HG02588 (cell line): ENCODE data around the gene EPN2.
A peak's percentile ranks its signal among the peaks of the same experiment; 100 is the strongest.

ENCODE experiments used
- ATAC-seq: cut with Tn5 transposase; IDR thresholded peaks from one replicate; pipeline ENCODE4 v1.9.1; 2021; ENCODE audit warnings: mild to moderate bottlenecking, moderate library complexity; ENCODE audit not compliant: unreplicated experiment

Gene EPN2

DNA sequence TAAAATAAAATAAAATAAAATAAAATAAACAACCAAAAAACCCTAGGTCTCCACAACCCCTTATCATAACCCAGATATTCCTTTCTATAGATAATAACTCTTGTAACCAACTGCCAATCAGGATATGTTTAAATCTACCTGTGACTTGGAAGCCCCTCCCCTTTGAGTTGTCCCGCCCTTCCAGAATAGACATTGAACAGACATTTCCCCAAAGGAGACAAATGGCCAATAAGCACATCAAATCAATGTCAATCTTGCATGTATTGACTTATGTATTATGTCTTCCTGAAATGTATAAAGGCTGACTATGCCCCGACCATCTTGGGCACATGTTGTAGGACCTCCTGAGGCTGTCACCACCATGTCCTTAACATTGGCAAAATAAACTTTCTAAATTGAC lies 139.6 kb downstream of the EPN2 start:
- no peak for ATAC-seq

DNA sequence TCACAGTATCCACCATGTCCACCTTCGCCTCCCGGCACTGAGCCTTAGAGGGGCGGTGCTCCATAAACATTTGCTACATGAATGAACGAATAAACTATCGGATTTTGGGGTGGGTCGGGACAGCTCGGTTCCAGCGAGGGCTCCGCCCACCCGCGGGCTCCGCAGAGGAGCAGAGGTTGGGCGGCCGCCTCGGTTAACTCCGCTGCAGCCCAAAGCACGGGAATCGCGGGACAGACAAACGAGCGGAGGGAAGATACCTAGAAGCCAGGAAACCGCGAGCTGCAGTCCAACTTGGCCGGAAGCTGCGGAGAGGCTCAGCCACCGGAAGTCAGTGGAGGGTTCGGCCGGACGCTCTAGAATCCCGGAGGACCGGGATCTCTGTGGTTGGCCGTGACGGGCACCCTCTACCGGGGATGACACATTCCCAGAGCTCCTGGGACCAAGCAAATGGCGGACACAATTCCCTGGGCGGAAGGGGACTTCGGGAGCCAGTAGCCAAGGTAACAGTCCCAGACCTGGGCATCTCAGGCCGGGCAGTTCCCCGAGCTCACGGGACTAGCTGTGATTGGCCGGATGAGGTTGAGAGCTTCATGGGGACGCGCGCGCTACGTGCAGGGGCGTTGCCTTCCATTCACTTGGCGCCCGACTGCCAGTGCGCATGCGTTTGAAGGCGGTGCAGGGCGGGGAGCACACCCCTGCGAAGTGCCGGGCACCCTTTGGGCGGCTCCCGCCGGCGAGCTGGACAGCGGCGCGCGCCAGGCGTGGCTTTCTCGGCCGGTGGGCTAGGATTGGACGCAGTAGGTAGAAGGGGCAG lies 140.6 kb downstream of the EPN2 start:
- peak; percentile 91 for ATAC-seq

DNA sequence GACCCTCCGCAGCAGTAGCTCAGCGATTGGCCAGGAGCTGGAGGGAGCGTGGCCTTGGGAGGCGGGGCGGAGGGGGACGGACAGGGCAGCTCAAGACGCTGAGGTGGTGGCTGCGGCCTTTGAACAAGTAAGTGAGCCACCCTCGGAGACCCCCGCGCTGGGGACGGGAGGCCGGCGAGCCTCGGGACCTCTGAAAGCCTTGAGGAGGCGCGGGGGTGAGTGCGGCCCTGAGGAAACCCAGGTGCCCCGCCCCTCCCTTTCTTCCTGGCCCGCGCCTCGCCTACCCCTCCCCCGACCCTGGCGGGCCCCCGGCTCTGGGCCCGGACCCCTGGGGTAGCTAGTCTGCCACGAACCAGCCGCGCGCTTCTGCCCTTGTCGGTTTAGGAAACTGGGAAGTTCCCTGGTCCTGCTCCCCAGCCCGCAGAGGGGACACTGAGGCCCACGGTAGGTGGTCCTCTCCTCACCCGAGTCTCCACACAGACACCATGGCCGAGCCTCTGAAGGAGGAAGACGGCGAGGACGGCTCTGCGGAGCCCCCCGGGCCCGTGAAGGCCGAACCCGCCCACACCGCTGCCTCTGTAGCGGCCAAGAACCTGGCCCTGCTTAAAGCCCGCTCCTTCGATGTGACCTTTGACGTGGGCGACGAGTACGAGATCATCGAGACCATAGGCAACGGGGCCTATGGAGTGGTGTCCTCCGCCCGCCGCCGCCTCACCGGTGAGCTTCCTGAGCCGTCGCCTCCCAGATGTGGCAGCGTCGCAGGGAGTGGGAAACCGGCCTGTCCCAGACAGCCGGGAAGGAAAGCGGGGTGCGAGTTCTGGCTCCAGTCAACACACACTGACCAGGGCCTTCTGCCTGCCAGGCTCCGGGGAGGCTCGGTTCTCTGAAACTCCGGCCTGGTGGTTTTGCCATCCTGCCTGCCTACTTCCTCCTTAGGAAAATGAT lies 141.5 kb downstream of the EPN2 start, which contains the start of gene MAPK7:
MAPK7 (plus strand) TSS at position 83 of the 945 bp plus-strand sequence; CDS start at position 486, 403 bp downstream.
- ATAC-seq, result peak; percentile 13

DNA sequence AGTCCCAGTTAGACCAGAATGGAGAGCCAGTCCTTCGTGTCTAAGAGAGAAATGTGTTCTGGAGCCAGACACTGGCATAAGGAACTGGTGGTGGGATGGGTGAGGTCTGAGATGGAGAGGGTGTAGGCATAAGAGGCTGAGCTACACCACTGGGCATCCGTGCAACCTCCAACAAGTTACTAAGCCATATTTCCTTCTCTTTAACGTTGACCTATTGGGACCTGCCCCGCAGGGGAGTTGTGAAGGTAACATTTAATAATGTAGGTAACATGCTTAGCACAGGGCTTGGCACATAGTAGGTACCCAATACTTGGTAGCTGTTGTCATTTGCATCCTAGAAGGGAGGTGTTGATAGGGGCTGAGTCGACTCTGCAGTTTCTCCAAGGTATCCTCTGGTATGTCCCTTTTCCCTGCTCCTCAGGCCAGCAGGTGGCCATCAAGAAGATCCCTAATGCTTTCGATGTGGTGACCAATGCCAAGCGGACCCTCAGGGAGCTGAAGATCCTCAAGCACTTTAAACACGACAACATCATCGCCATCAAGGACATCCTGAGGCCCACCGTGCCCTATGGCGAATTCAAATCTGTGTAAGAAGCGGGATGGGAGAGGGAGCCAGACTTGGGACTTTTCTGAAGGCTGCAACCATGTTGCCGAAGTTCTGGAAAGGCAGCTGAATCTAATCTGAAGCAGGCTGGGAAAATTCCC lies 142.3 kb downstream of the EPN2 start:
- ATAC-seq, result no peak

DNA sequence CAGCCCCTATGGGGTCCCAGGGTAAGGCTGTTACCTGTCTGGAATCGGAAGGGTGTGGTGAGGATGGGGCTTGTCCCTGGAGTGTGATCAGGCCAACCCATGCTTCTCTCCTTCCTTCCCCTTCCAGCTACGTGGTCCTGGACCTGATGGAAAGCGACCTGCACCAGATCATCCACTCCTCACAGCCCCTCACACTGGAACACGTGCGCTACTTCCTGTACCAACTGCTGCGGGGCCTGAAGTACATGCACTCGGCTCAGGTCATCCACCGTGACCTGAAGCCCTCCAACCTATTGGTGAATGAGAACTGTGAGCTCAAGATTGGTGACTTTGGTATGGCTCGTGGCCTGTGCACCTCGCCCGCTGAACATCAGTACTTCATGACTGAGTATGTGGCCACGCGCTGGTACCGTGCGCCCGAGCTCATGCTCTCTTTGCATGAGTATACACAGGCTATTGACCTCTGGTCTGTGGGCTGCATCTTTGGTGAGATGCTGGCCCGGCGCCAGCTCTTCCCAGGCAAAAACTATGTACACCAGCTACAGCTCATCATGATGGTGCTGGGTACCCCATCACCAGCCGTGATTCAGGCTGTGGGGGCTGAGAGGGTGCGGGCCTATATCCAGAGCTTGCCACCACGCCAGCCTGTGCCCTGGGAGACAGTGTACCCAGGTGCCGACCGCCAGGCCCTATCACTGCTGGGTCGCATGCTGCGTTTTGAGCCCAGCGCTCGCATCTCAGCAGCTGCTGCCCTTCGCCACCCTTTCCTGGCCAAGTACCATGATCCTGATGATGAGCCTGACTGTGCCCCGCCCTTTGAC lies 143.5 kb downstream of the EPN2 start:
- no peak for ATAC-seq

DNA sequence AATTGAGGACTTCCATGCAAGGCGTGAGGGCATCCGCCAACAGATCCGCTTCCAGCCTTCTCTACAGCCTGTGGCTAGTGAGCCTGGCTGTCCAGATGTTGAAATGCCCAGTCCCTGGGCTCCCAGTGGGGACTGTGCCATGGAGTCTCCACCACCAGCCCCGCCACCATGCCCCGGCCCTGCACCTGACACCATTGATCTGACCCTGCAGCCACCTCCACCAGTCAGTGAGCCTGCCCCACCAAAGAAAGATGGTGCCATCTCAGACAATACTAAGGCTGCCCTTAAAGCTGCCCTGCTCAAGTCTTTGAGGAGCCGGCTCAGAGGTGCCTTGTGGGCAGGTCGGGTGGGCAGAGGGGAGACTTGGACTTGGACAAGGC lies 144.2 kb downstream of the EPN2 start:
- ATAC-seq, result no peak

DNA sequence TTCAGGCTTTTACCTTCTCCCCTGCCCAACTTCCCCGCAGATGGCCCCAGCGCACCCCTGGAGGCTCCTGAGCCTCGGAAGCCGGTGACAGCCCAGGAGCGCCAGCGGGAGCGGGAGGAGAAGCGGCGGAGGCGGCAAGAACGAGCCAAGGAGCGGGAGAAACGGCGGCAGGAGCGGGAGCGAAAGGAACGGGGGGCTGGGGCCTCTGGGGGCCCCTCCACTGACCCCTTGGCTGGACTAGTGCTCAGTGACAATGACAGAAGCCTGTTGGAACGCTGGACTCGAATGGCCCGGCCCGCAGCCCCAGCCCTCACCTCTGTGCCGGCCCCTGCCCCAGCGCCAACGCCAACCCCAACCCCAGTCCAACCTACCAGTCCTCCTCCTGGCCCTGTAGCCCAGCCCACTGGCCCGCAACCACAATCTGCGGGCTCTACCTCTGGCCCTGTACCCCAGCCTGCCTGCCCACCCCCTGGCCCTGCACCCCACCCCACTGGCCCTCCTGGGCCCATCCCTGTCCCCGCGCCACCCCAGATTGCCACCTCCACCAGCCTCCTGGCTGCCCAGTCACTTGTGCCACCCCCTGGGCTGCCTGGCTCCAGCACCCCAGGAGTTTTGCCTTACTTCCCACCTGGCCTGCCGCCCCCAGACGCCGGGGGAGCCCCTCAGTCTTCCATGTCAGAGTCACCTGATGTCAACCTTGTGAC lies 144.7 kb downstream of the EPN2 start:
- ATAC-seq, result no peak

DNA sequence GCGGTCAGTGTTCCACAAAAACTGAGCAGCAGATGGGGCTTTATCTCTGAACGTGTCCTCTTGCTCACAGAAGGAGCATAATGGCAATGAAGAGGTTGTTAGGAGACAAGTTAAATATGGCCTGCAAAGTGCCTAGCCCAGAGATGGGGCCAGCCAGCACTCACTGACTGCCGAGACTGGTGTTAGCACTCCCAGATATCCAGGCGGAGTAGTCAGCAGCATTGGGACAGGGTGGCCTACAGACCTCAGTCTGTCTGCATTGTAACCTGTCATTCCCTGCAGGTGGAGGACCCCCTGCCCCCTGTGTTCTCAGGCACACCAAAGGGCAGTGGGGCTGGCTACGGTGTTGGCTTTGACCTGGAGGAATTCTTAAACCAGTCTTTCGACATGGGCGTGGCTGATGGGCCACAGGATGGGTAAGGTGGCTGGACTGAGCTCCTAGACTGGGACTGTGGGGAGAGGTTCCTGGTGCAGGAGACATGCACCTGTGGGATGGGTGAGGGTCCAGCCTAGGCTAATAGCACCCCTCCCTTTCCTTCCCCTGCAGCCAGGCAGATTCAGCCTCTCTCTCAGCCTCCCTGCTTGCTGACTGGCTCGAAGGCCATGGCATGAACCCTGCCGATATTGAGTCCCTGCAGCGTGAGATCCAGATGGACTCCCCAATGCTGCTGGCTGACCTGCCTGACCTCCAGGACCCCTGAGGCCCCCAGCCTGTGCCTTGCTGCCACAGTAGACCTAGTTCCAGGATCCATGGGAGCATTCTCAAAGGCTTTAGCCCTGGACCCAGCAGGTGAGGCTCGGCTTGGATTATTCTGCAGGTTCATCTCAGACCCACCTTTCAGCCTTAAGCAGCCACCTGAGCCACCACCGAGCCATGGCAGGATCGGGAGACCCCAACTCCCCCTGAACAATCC lies 145.6 kb downstream of the EPN2 start:
- ATAC-seq, result no peak

DNA sequence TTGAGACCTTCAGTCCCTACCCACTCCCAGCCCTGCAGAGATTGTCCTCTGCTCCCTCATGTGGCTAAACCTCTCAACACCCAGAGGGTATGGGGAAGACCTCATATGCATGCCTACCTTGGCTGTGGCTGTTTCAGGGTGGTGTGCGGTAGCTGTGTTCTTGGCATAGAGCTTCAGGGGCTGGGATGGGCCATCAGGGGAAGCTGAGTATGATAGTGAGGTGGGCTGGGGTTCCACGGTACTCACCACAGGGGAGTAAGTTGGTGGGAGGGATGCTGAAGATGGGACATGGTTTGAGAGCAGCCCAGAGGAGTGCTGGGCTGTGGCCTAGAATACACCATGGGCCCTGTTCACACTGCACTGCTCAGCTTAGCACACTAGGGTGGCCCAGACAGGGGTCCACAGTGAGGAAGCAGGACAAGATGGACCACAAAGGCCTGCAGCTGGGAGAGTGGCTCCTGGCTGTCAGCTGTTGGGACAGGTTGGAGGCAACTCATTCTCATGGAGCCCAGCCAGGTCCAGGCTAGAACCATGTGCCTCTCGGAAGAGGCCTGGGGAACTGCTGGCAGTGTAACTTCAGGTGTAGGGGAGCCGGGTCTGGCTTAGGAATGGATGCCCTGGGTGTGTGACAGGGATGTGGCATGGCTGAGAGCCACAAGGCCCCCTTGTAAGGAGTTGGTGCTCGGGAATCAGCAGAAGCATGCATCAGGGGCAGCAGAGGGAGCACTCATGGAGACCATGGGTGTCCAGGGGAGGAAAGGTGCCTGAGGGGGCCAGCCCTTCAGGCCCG lies 146.7 kb downstream of the EPN2 start:
- ATAC-seq, result no peak

DNA sequence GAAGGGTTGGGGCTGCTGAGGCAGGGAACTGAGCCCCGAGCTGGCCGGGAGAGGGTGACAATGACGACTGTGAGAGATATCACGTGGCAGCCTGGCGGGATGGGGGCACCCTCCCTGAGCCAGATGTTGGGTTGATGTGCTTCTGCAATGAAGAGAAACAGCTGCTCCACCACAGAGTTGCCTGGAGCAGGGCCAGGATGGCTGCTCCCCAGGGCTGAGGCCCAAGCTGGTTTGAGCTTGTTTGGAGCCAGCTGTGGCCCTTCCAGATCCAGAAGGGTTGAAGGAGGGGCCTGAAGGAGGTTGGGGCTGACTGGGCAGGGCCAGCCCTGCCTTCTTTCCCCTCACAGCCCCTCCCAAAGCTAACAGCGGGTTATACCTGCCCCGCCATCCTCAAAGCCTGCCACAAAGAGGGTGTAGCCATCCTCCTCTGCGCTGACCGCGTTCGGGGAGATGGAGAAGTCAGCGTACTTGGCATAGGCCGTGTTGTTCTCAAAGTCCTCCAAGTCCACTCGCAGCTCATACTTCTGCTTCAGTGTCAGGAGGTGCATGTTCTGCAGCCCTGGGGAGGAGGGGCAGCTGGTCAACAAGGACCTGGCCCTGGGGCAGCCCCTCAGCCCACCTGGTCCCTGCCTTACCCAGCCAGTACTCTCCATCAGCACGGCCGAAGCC lies 147.7 kb downstream of the EPN2 start:
- no peak for ATAC-seq

DNA sequence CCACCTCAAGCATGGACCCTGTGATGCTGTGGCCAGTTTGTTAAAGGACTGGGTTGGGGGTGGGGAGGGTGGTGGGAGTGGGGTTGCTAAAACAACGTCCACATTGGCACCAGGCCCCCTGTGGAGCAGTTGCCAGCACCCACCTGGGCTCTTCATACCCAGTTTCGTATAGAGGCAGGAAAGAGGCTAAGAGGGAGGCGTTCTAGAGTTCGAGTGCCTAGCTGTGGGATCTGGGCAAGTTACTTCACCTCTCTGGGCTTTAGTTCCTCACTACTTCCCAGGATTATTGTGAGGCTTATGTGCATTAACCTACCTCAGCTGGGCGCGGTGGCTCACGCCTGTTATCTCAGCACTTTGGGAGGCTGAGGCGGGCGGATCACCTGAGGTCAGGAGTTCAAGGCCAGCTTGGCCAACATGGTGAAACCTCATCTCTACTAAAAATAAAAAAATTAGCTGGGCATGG lies 148.4 kb downstream of the EPN2 start:
- no peak for ATAC-seq
